ENCODE results near the gene GDPD2.

Gene GDPD2

GRCh38 chrX:70439016-70439415 lies 15.9 kb downstream of the GDPD2 start:
- no peaks in the 10 kb centered on the region for H3K36me3 ChIP-seq (ENCODE audit: insufficient read depth, low read depth, low read length)
- no peaks in the 10 kb centered on the region for H3K9me3 ChIP-seq (ENCODE audit: insufficient read depth, low read depth, low read length)
- H3K9ac ChIP-seq (ENCODE audit: low read depth, low read length) = no peak overlapping the region
- no peaks in the 10 kb centered on the region for H3K4me1 ChIP-seq (ENCODE audit: insufficient read depth, low read length)
- peaks cover 13% of the 10 kb centered on the region for H3K27me3 ChIP-seq (ENCODE audit: insufficient read depth, low read length)
- no peak overlapping the region for H3K27ac ChIP-seq (ENCODE audit: low read length)
- H3K4me3 ChIP-seq (ENCODE audit: low read length) = no peak overlapping the region

GRCh38 chrX:70442224-70442623 lies 19.1 kb downstream of the GDPD2 start:
- H3K36me3 ChIP-seq (ENCODE audit: insufficient read depth, low read depth, low read length) = no peaks in the 10 kb centered on the region
- H3K4me1 ChIP-seq (ENCODE audit: insufficient read depth, low read length) = no peaks in the 10 kb centered on the region
- H3K27me3 ChIP-seq (ENCODE audit: insufficient read depth, low read length) = peaks cover 29% of the 10 kb centered on the region
- H3K9ac ChIP-seq (ENCODE audit: low read depth, low read length) = no peak overlapping the region
- no peak overlapping the region for H3K27ac ChIP-seq (ENCODE audit: low read length)
- no peak overlapping the region for H3K4me3 ChIP-seq (ENCODE audit: low read length)
- H3K9me3 ChIP-seq (ENCODE audit: insufficient read depth, low read depth, low read length) = no peaks in the 10 kb centered on the region

GRCh38 chrX:70444326-70444945 lies 21.3 kb downstream of the GDPD2 start, which contains the start of gene DLG3:
DLG3 (plus strand) TSS chrX:70444835; CDS start chrX:70445202, 367 bp downstream.
- H3K4me3 ChIP-seq (ENCODE audit: low read length) = peak within 1 kb of the TSS; percentile 41; the same call in 1 of the 2 replicates
- no peaks in the 10 kb centered on the region for H3K4me1 ChIP-seq (ENCODE audit: insufficient read depth, low read length)
- no peak within 1 kb of the TSS for H3K27ac ChIP-seq (ENCODE audit: low read length)
- no peak within 1 kb of the TSS for H3K9ac ChIP-seq (ENCODE audit: low read depth, low read length)
- H3K9me3 ChIP-seq (ENCODE audit: insufficient read depth, low read depth, low read length) = no peaks in the 10 kb centered on the region
- no peaks in the 10 kb centered on the region for H3K36me3 ChIP-seq (ENCODE audit: insufficient read depth, low read depth, low read length)
- peaks cover 29% of the 10 kb centered on the region for H3K27me3 ChIP-seq (ENCODE audit: insufficient read depth, low read length)

GRCh38 chrX:70444946-70445656 lies 22.0 kb downstream of the GDPD2 start:
- Histone ChIP-seq H3K9ac (ENCODE audit: low read depth, low read length) (no peak overlapping the region), H3K27ac (ENCODE audit: low read length) (no peak overlapping the region), H3K4me1 (ENCODE audit: insufficient read depth, low read length) (no peaks in the 10 kb centered on the region), H3K36me3 (ENCODE audit: insufficient read depth, low read depth, low read length) (no peaks in the 10 kb centered on the region), H3K4me3 (ENCODE audit: low read length) (peak overlapping the region; percentile 41; the same call in 1 of the 2 replicates), H3K9me3 (ENCODE audit: insufficient read depth, low read depth, low read length) (no peaks in the 10 kb centered on the region), H3K27me3 (ENCODE audit: insufficient read depth, low read length) (peaks cover 29% of the 10 kb centered on the region)

- Histone ChIP-seq H3K4me3 (ENCODE audit: low read length) (no peak overlapping the region), H3K27me3 (ENCODE audit: insufficient read depth, low read length) (peaks cover 29% of the 10 kb centered on the region), H3K4me1 (ENCODE audit: insufficient read depth, low read length) (no peaks in the 10 kb centered on the region), H3K36me3 (ENCODE audit: insufficient read depth, low read depth, low read length) (no peaks in the 10 kb centered on the region), H3K9ac (ENCODE audit: low read depth, low read length) (no peak overlapping the region), H3K27ac (ENCODE audit: low read length) (no peak overlapping the region), H3K9me3 (ENCODE audit: insufficient read depth, low read depth, low read length) (no peaks in the 10 kb centered on the region)
Observed at GRCh38 chrX:70445951-70446350, 22.8 kb downstream of the GDPD2 start.

- Histone ChIP-seq H3K9ac (ENCODE audit: low read depth, low read length) (no peak overlapping the region), H3K36me3 (ENCODE audit: insufficient read depth, low read depth, low read length) (no peaks in the 10 kb centered on the region), H3K4me3 (ENCODE audit: low read length) (no peak overlapping the region), H3K9me3 (ENCODE audit: insufficient read depth, low read depth, low read length) (no peaks in the 10 kb centered on the region), H3K27me3 (ENCODE audit: insufficient read depth, low read length) (peaks cover 29% of the 10 kb centered on the region), H3K4me1 (ENCODE audit: insufficient read depth, low read length) (no peaks in the 10 kb centered on the region; the same call in 1 of the 2 replicates), H3K27ac (ENCODE audit: low read length) (no peak overlapping the region)
Observed at GRCh38 chrX:70446380-70447350, 23.6 kb downstream of the GDPD2 start.

- no peak overlapping the region for H3K27ac ChIP-seq (ENCODE audit: low read length)
- H3K9ac ChIP-seq (ENCODE audit: low read depth, low read length) = no peak overlapping the region
- H3K27me3 ChIP-seq (ENCODE audit: insufficient read depth, low read length) = peaks cover 19% of the 10 kb centered on the region
- no peaks in the 10 kb centered on the region for H3K36me3 ChIP-seq (ENCODE audit: insufficient read depth, low read depth, low read length)
- H3K4me1 ChIP-seq (ENCODE audit: insufficient read depth, low read length) = peaks cover 4% of the 10 kb centered on the region; the same call in 1 of the 2 replicates
- H3K9me3 ChIP-seq (ENCODE audit: insufficient read depth, low read depth, low read length) = no peaks in the 10 kb centered on the region
- H3K4me3 ChIP-seq (ENCODE audit: low read length) = no peak overlapping the region
Observed at GRCh38 chrX:70449457-70449966, 26.4 kb downstream of the GDPD2 start.

- no peaks in the 10 kb centered on the region for H3K9me3 ChIP-seq (ENCODE audit: insufficient read depth, low read depth, low read length)
- H3K9ac ChIP-seq (ENCODE audit: low read depth, low read length) = peak overlapping the region; percentile 65; the same call in 1 of the 2 replicates
- no peak overlapping the region for H3K27ac ChIP-seq (ENCODE audit: low read length)
- H3K4me3 ChIP-seq (ENCODE audit: low read length) = peak overlapping the region; percentile 60
- H3K27me3 ChIP-seq (ENCODE audit: insufficient read depth, low read length) = no peaks in the 10 kb centered on the region
- H3K4me1 ChIP-seq (ENCODE audit: insufficient read depth, low read length) = peaks cover 9% of the 10 kb centered on the region; the same call in 1 of the 2 replicates
- peaks cover 7% of the 10 kb centered on the region; the same call in 1 of the 2 replicates for H3K36me3 ChIP-seq (ENCODE audit: insufficient read depth, low read depth, low read length)
Observed at GRCh38 chrX:70452143-70452733, 29.1 kb downstream of the GDPD2 start.

GRCh38 chrX:70453024-70453618 lies 30.0 kb downstream of the GDPD2 start:
- Histone ChIP-seq H3K4me1 (ENCODE audit: insufficient read depth, low read length) (peaks cover 9% of the 10 kb centered on the region; the same call in 1 of the 2 replicates), H3K36me3 (ENCODE audit: insufficient read depth, low read depth, low read length) (peaks cover 10% of the 10 kb centered on the region; the same call in 1 of the 2 replicates), H3K9ac (ENCODE audit: low read depth, low read length) (peak overlapping the region; percentile 65; the same call in 1 of the 2 replicates), H3K27me3 (ENCODE audit: insufficient read depth, low read length) (no peaks in the 10 kb centered on the region), H3K9me3 (ENCODE audit: insufficient read depth, low read depth, low read length) (no peaks in the 10 kb centered on the region), H3K4me3 (ENCODE audit: low read length) (peak overlapping the region; percentile 60), H3K27ac (ENCODE audit: low read length) (no peak overlapping the region)

GRCh38 chrX:70454441-70455365 lies 31.6 kb downstream of the GDPD2 start:
- no peaks in the 10 kb centered on the region for H3K9me3 ChIP-seq (ENCODE audit: insufficient read depth, low read depth, low read length)
- peaks cover 9% of the 10 kb centered on the region; the same call in 1 of the 2 replicates for H3K4me1 ChIP-seq (ENCODE audit: insufficient read depth, low read length)
- H3K27me3 ChIP-seq (ENCODE audit: insufficient read depth, low read length) = no peaks in the 10 kb centered on the region
- peaks cover 25% of the 10 kb centered on the region for H3K36me3 ChIP-seq (ENCODE audit: insufficient read depth, low read depth, low read length)
- peak overlapping the region; percentile 97 for H3K9ac ChIP-seq (ENCODE audit: low read depth, low read length)
- peak overlapping the region; percentile 91 for H3K27ac ChIP-seq (ENCODE audit: low read length)
- peak overlapping the region; percentile 96 for H3K4me3 ChIP-seq (ENCODE audit: low read length)
